Measurements from ENCODE around the gene CRADD.

CRADD gene

DNA sequence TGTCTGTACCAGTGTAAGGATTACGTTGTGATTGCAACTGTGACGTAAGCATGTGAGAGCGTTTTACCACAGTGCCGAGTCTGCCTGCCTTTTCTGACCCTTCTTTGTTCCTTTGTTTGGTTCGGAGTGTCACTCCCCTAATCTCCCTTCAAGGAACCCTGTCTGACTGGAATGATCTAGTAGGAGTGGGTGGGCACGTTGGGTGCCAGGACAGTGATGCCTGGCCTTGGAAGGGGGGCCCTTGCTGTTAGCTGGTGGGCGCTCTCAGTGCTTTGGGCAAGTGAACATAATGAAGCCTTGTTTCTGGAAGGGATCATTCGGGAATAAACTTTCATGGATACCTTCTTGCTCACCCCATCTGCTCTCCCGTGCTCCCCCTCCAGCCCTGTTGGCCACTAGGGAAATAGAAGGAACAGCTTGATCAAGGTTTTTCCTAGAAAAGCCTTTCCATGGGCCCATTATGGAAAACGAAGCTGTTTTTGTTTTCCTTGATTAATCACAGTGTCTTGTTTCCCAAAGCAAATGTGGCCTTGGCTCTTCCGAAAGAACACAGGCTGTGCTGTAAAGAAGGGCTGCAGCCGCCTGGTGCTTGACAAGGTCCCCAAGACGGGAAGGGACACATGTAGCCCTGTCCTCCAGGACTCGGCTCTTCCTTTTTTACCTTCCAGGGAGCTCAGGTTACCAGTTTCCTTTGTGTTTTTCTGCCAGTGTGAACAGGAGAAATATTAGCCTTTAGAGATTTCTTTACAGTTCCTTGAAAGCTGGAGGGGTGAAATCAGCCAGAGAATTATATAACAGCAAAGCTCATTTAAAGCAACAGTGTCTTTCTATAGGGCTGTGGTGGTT is 215.5 kb downstream of the CRADD start:
- in situ Hi-C loops (cut with HindIII; ENCODE audit: low sequenced_read_pairs): no loop called here

DNA sequence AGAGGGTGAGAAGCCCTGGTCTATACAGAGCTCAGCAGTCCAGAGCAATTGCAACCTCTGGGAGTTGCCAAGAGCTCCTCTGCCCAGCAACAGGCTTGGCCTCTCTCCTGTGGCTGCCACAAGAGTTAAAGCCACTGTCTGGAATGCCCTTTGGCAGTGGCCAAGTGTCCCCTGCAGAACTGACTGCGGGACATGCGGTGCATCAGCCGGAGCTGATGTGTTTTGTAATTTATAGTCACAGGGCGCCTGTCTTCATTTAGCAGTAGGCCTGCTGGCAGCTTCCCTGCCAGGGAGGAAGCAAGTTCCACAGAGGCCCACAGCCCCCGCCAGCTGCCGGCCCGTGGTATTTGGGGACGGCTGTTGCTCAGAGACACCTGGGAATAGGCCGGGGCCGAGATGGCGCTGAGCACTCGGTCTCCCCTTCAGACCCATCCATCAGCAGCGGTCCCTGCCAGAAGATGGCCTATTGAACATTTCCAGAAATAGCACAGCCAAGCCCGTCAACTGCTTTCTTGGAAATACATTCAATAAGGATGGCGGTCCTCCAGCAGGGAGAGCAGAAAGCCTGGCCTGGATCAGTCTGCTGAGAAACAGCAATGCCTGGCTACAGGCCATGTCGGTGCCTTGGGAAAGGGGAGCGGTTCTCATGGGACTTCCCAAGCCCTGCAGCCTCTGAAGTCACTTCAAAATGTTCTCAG is 217.4 kb downstream of the CRADD start:
- in situ Hi-C loops (cut with HindIII; ENCODE audit: low sequenced_read_pairs): no loop called here

- in situ Hi-C loops (cut with HindIII; ENCODE audit: low sequenced_read_pairs): no loop called here
Measured at GRCh38 chr12:93895089-93895445, 217.9 kb downstream of the CRADD start.

DNA sequence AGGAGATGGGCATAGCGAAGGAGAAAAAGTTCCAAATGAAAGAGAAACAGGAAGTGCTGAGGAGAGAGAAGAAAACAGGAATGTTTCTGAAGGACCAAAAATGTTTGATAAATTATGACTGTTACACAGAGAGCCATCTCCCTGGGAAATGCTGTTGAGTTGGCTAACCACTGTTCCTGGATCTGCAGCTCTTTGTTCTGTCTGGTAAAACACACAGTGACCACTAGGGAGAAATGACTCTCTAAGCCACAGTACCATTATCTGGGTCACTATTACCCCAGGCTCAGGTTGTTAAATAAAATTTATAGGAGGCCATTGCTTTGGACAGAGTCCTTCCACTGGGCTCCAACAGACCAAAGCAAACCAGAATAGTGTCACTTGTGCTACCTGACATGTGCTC is 219.3 kb downstream of the CRADD start:
- in situ Hi-C loops (cut with HindIII; ENCODE audit: low sequenced_read_pairs): no loop called here

GRCh38 chr12:93896952-93897351 is 219.8 kb downstream of the CRADD start:
- in situ Hi-C loops (cut with HindIII; ENCODE audit: low sequenced_read_pairs): no loop called here

DNA sequence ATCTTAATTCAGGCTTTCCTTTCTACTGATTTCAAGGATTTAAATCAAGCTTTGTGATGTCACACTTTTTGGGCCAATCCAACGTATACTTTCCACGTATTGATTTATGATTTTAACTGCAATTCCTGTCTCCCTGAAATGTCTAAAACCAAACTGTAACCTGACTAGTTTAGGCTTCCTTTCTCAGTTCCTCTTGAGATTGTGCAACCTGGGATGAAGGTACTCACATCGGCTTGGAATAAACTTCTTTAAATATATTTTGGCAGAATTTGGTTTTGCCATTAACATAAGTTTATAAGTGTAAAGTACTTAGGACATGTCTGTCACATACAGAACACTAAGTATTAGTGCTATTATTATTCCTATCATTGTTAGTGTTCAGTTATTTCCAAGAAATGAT is 224.6 kb downstream of the CRADD start:
- in situ Hi-C loops (cut with HindIII; ENCODE audit: low sequenced_read_pairs): no loop called here

DNA sequence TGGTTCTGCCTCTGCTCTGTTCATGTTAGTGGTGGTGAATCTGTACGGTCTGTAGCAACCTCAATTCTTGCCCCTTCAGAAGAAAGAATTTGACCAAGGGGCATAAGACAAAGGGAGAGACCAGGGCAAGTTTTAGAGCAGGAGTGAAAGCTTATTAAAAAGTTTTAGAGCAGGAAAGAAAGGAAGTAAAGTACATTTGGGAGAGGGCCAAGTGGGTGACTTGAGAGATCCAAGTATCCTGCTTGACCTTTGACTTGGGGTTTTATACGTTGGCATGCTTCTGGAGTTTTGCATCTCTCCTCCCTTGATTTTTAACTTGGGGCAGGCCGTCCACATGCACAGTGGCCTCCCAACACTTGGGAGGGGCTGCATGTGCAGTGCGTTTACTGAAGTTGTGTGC is 225.0 kb downstream of the CRADD start:
- in situ Hi-C loops (cut with HindIII; ENCODE audit: low sequenced_read_pairs): no loop called here

- in situ Hi-C loops (cut with HindIII; ENCODE audit: low sequenced_read_pairs): no loop called here
Measured at GRCh38 chr12:93902736-93903562, 225.8 kb downstream of the CRADD start.

DNA sequence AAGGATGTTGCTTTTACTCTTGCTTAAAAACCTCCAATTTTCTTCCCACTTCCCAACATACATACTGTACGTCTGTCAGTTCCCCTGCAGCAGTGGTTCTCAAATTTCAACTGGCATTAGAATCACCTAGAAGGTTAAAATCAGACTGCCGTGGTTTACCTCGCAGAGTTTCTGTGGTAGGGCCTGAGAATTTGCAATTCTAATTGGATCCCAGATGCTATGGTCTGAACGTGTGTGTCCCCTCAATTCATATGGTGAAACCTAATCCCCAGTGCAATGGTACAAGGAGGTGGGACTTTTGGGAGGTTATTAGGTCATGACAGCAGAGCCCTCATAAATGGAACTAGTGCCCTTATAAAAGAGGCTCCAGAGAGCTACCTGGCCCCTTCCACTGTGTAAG is 226.9 kb downstream of the CRADD start:
- in situ Hi-C loops (cut with HindIII; ENCODE audit: low sequenced_read_pairs): no loop called here

DNA sequence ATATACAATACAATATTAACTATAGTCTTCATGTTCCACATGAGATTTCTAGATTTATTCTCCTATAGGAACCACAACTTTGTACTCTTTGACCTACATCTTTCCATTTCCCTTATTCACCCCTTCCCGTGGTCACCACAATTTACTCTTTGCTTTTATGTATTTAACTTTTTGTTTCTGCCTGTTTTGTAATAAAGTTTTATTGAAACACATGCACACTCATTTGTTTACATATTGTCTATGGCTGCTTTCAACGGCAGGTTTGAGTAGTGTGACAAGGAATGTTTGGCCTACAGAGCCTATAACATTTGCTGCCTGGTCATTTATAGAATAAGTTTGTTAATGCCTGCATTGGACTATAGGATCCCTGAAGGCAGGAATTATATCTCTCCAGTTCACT is 231.1 kb downstream of the CRADD start:
- in situ Hi-C loops (cut with HindIII; ENCODE audit: low sequenced_read_pairs): no loop called here

GRCh38 chr12:93908846-93909567 is 231.8 kb downstream of the CRADD start:
- in situ Hi-C loops (cut with HindIII; ENCODE audit: low sequenced_read_pairs): no loop called here

GRCh38 chr12:93911396-93911795 is 234.2 kb downstream of the CRADD start:
- in situ Hi-C loops (cut with HindIII; ENCODE audit: low sequenced_read_pairs): no loop called here

GRCh38 chr12:93912086-93912733 is 235.0 kb downstream of the CRADD start:
- in situ Hi-C loops (cut with HindIII; ENCODE audit: low sequenced_read_pairs): no loop called here

GRCh38 chr12:93913845-93914244 is 236.7 kb downstream of the CRADD start:
- in situ Hi-C loops (cut with HindIII; ENCODE audit: low sequenced_read_pairs): no loop called here

- in situ Hi-C loops (cut with HindIII; ENCODE audit: low sequenced_read_pairs): no loop called here
Measured at GRCh38 chr12:93914281-93914680, 237.1 kb downstream of the CRADD start.

DNA sequence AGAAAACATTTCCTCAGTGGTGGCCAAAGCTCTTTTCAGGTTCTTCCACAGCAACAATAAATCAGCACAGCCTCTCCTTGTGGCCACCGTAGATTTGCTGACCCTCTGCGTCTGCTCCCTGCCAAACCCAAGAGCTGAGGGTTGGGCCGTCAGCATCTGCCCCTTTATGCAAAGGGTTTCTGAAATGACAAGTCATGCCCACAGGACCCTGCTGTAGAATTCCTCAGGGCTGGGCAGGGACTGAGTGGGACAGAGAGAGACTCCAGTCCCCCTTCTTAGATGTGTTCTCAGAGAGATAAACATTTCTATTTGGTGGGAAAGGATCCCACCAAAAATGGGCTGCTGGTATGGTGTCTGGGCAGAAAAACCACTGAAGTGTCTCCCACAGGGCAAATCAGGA is 238.2 kb downstream of the CRADD start:
- in situ Hi-C loops (cut with HindIII; ENCODE audit: low sequenced_read_pairs): no loop called here

GRCh38 chr12:93916402-93916801 is 239.2 kb downstream of the CRADD start:
- in situ Hi-C loops (cut with HindIII; ENCODE audit: low sequenced_read_pairs): no loop called here

GRCh38 chr12:93918262-93918661 is 241.1 kb downstream of the CRADD start:
- in situ Hi-C loops (cut with HindIII; ENCODE audit: low sequenced_read_pairs): no loop called here

GRCh38 chr12:93918900-93919299 is 241.7 kb downstream of the CRADD start:
- in situ Hi-C loops (cut with HindIII; ENCODE audit: low sequenced_read_pairs): no loop called here

DNA sequence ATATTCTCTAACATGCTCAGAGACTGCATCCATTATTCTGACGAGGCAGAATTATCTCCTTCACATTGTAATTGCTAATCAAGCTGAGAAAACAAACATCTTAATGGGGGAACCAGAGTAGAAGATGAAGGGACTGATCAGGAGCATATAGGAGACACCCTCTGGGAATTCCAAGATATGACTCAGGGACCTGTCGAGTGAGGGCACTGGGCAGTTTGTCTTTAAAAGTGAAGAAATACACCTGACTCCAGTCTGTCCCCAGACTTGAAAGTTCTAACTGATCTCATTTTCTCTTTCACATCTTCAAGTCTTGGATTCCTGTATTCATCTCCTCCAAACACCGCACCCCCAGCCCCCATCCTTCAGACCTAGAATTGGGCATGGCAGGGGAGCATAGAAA is 244.3 kb downstream of the CRADD start:
- in situ Hi-C loops (cut with HindIII; ENCODE audit: low sequenced_read_pairs): no loop called here
